DOHH2 (cell line): Measurements from ENCODE around the gene LMNB1.
"Not testable (repeated sequence)": the region's sequence is repeated elsewhere in the genome, so short reads cannot be mapped to it uniquely, and the experiment has no call there.

Source experiments
- H3F3A ChIP-seq: fragments of 200-600 bp; sonication (generic), shearing (Covaris generic); 2 replicates; pipeline ENCODE4 v1.6.0; 2016; ENCODE audit warnings: antibody characterized with exemption, mild to moderate bottlenecking; ENCODE audit not compliant: control insufficient read depth, insufficient read depth
- H3K27ac ChIP-seq: fragments of 200-600 bp; sonication (generic); 2 replicates; pipeline ENCODE4 v1.5.1; 2014; ENCODE audit warnings: low read depth, mild to moderate bottlenecking, low read length, moderate library complexity
- H3K27me3 ChIP-seq: fragments of 200-600 bp; sonication (generic); 2 replicates; pipeline ENCODE4 v1.6.1; 2014; ENCODE audit warnings: mild to moderate bottlenecking, low read length, mixed read lengths; ENCODE audit not compliant: control insufficient read depth
- H3K36me3 ChIP-seq: fragments of 200-600 bp; sonication (generic); 2 replicates; pipeline ENCODE4 v1.6.1; 2014; ENCODE audit warnings: mild to moderate bottlenecking, low read length, moderate library complexity, mixed read lengths; ENCODE audit not compliant: control insufficient read depth
- H3K4me1 ChIP-seq: fragments of 200-600 bp; sonication (generic); 2 replicates; pipeline ENCODE4 v1.6.1; 2014; ENCODE audit warnings: mild to moderate bottlenecking, low read length, mixed read lengths; ENCODE audit not compliant: control insufficient read depth
- H3K4me2 ChIP-seq: fragments of 200-600 bp; sonication (generic); 2 replicates; pipeline ENCODE4 v1.6.0; 2014; ENCODE audit warnings: mild to moderate bottlenecking, low read length, moderate library complexity
- H3K4me3 ChIP-seq: fragments of 200-600 bp; sonication (generic); 2 replicates; pipeline ENCODE4 v1.5.1; 2014; ENCODE audit warnings: mild to moderate bottlenecking, low read length, mixed read lengths
- H3K79me2 ChIP-seq: fragments of 200-600 bp; sonication (generic); 2 replicates; pipeline ENCODE4 v1.6.1; 2014; ENCODE audit warnings: mild to moderate bottlenecking, low read length, mixed read lengths; ENCODE audit not compliant: control insufficient read depth
- H3K9me2 ChIP-seq: fragments of 200-600 bp; sonication (generic); replicated peaks from 2 replicates; pipeline ENCODE4 v1.6.1; 2014; ENCODE audit warnings: mild to moderate bottlenecking, low read length, mixed read lengths; ENCODE audit not compliant: control insufficient read depth
- H3K9me3 ChIP-seq: fragments of 200-600 bp; sonication (generic); 2 replicates; pipeline ENCODE4 v1.6.1; 2014; ENCODE audit warnings: antibody characterized with exemption, low read length, mixed read lengths; ENCODE audit not compliant: control insufficient read depth, insufficient read depth
- H4K20me1 ChIP-seq: fragments of 200-600 bp; sonication (generic); 2 replicates; pipeline ENCODE4 v1.6.0; 2014; ENCODE audit warnings: low read depth, mild to moderate bottlenecking, antibody characterized with exemption, low read length, moderate library complexity; ENCODE audit not compliant: control insufficient read depth, insufficient read depth
- EZH2phosphoT487 ChIP-seq: fragments of 200-600 bp; sonication (generic); IDR thresholded peaks from 2 replicates; pipeline ENCODE4 v1.6.1; 2017; ENCODE audit warnings: borderline replicate concordance, mild to moderate bottlenecking, antibody characterized with exemption, low read length, moderate library complexity, mixed read lengths
- TF ChIP-seq, protein P1 (sequence below): fragments of 200-600 bp; sonication (generic); IDR thresholded peaks from one replicate; pipeline ENCODE4 v1.5.1; 2014; ENCODE audit warnings: antibody characterized with exemption, mild to moderate bottlenecking, low read depth, low read length; ENCODE audit not compliant: poor library complexity, severe bottlenecking

The LMNB1 gene

DNA sequence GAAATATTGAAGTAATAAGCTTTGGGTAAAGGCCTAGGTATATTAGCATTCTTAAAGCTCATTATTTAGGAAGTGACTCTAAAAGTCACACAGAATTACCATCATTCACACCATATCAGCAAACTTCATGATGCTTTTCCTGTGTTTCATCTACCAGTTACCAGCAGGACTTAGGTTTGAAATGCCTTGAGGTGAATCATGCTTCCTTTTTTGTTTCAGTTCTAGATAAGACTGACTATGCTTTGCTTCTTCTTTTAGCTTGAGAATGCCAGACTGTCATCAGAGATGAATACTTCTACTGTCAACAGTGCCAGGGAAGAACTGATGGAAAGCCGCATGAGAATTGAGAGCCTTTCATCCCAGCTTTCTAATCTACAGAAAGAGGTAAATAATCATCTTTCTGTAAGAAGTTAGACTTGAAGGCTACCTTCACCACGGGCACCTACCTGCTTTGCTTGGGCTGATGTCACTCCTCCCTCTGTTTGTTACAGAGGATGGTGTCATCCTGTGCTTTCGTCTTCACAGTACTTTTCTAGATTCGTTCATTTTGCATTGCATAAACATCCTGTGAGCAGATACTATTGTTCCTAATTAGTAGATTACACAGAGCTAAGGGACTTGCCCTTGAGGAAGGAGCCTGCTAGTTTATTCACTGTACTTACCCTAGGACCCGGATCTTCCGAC lies 34.7 kb downstream of the LMNB1 start:
- Histone ChIP-seq H3K79me2 (peaks cover 94% of the 10 kb centered on the region), H3K4me2 (no peak overlapping the region), H3K27me3 (no peaks in the 10 kb centered on the region), H3K27ac (no peak overlapping the region), H4K20me1 (peaks cover 11% of the 10 kb centered on the region; the same call in 1 of the 2 replicates), H3K4me3 (no peak overlapping the region), H3K9me2 (no peaks in the 10 kb centered on the region), H3F3A (peaks cover 28% of the 10 kb centered on the region), H3K36me3 (peaks cover 92% of the 10 kb centered on the region), H3K4me1 (peaks cover 40% of the 10 kb centered on the region), H3K9me3 (no peaks in the 10 kb centered on the region)
- TF ChIP-seq, protein P1, sequence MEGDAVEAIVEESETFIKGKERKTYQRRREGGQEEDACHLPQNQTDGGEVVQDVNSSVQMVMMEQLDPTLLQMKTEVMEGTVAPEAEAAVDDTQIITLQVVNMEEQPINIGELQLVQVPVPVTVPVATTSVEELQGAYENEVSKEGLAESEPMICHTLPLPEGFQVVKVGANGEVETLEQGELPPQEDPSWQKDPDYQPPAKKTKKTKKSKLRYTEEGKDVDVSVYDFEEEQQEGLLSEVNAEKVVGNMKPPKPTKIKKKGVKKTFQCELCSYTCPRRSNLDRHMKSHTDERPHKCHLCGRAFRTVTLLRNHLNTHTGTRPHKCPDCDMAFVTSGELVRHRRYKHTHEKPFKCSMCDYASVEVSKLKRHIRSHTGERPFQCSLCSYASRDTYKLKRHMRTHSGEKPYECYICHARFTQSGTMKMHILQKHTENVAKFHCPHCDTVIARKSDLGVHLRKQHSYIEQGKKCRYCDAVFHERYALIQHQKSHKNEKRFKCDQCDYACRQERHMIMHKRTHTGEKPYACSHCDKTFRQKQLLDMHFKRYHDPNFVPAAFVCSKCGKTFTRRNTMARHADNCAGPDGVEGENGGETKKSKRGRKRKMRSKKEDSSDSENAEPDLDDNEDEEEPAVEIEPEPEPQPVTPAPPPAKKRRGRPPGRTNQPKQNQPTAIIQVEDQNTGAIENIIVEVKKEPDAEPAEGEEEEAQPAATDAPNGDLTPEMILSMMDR = no peak
- no peak for TF ChIP-seq EZH2phosphoT487

DNA sequence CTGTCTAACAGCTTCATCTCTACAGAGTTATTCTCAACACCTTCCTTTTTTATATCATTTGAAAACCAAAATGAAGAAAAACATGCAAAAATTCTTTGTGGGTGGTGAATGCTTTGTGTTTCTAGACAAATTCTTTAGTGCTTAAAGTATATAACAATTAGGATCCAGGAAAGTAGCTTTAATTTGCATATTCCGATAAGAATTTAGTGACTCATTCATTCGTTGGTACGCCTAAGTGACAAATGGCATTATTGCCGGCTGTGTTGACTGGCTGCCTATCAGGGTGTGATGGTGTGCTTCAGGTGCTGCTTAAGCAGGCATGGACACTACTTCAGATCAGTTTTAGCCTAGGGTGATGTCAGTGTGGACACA lies 35.2 kb downstream of the LMNB1 start:
- H3K4me3 ChIP-seq = no peak overlapping the region
- peaks cover 92% of the 10 kb centered on the region for H3K36me3 ChIP-seq
- H3K27me3 ChIP-seq = no peaks in the 10 kb centered on the region
- H3K27ac ChIP-seq = no peak overlapping the region
- H3K4me1 ChIP-seq = peaks cover 34% of the 10 kb centered on the region
- H4K20me1 ChIP-seq = peaks cover 11% of the 10 kb centered on the region; the same call in 1 of the 2 replicates
- H3F3A ChIP-seq = peaks cover 23% of the 10 kb centered on the region
- H3K4me2 ChIP-seq = no peak overlapping the region
- H3K9me2 ChIP-seq = no peaks in the 10 kb centered on the region
- no peak for TF ChIP-seq EZH2phosphoT487
- TF ChIP-seq, protein P1 = no peak
- H3K79me2 ChIP-seq = peaks cover 94% of the 10 kb centered on the region
- H3K9me3 ChIP-seq = no peaks in the 10 kb centered on the region

DNA sequence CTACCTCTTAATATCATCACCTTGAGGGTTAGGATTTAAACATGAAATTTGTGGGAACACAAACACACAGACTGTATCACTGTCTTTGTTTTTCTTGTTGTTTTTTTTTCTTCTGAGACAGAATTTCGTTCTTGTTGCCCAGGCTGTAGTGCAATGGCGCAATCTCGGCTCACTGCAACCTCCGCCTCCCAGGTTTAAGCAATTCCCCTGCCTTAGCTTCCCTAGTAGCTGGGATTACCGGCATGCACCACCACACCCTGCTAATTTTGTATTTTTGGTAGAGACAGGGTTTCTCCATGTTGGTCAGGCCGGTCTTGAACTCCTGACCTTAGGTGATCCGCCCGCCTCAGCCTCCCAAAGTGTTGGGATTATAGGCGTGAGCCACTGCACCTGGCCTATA lies 36.9 kb downstream of the LMNB1 start:
- peaks cover 18% of the 10 kb centered on the region for H3K4me1 ChIP-seq
- H3K27ac ChIP-seq, H3K4me3 ChIP-seq, H3K4me2 ChIP-seq, H3K27me3 ChIP-seq, H3K9me2 ChIP-seq, H3K9me3 ChIP-seq: not testable (repeated sequence)
- H3K36me3 ChIP-seq = peaks cover 97% of the 10 kb centered on the region
- peaks cover 91% of the 10 kb centered on the region for H3K79me2 ChIP-seq
- peaks cover 11% of the 10 kb centered on the region; the same call in 1 of the 2 replicates for H4K20me1 ChIP-seq
- H3F3A ChIP-seq = peaks cover 13% of the 10 kb centered on the region

DNA sequence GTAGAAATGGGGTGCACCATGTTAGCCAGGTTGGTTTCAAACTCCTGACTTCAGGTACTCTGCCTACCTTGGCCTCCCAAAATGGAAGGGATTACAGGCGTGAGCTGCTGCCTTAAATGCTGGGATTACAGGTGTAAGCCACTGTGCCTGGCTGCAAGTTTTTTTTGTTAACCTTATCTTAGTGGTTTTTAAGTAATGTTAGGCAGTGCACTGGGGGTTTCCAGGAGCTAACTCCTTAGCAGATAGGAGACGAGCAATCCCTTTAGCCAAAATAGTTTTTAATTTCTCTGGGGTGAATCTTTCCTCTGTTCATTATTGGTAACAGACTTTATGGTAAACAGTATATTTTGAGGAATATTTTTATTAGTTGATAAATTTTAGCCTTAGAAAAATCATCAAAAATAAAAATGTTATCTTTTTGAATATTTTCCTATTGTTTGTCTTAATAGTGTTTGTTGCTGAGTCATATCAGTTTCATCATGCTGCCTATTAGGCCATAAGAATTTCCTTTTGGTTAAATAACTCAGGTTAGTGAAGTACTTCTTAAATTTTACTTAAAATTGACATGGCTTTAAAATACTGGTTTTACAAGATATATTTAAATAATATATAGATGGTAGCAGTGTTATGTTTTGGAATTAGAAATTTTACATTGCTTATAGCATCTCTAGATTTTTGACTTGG lies 37.9 kb downstream of the LMNB1 start:
- TF ChIP-seq, protein P1 = no peak
- no peak for TF ChIP-seq EZH2phosphoT487
- Histone ChIP-seq H3K9me3 (no peaks in the 10 kb centered on the region), H3K27ac (no peak overlapping the region), H3F3A (peaks cover 13% of the 10 kb centered on the region), H3K4me2 (no peak overlapping the region), H4K20me1 (0 out of 2 replicates have a peak, but pooled peaks cover 3% of the 10 kb centered on the region), H3K36me3 (peaks cover 95% of the 10 kb centered on the region), H3K9me2 (no peaks in the 10 kb centered on the region), H3K4me3 (no peak overlapping the region), H3K4me1 (peaks cover 7% of the 10 kb centered on the region), H3K27me3 (no peaks in the 10 kb centered on the region), H3K79me2 (peaks cover 83% of the 10 kb centered on the region)
